Heart left ventricle (tissue), 13 donors: ENCODE data around the gene MYO16.

Source experiments
- POLR2A ChIP-seq, 2 donors: fragments of 450-650 bp; IDR thresholded peaks; one replicate each; pipeline ENCODE4 v1.6.1; 2017; ENCODE audit warnings: antibody characterized with exemption in 2 of 2, mild to moderate bottlenecking in 2 of 2, moderate library complexity in 2 of 2
- TF ChIP-seq, protein P1 (sequence below), 12 donors: fragments of 200-600 bp; sonication (generic) in 4 of 12; IDR thresholded peaks; one replicate each; pipeline versions ENCODE4 v1.5.0 to v1.8.0; 2018 to 2022; ENCODE audit warnings: antibody characterized with exemption in 12 of 12, mild to moderate bottlenecking in 5 of 12
- donor health status: ischemic (EF 13 %, LVEDD 7.1; RV severe dilation, severe dysfunction).
- donor health status: DM: no; HTN: yes; CAD: no.
- donor health status: DM: no; HTN: no; CAD: no.
- donor health status: ischemic (EF 25% LVEDD 6.9; RV normal size, moderate dysfunction).
- donor health status: ischemic (EF 25% LVEDD 5.7; RV mildly dilated, moderate dysfunction).
- donor health status: ischemic (EF 35%, LVEDD 5.7; RV mildly dilated, moderate dysfunction).
- donor health status: nonischemic (EF 11% LVEDD 7.7; RV severe dilation, severe dysfunction).
- donor health status: DM: yes; HTN: yes; CAD: no.
- donor health status: PGD.
- donor health status: ischemic (EF 29% LVEDD 5.4; RV normal size, mild dysfunction).
- donor health status: nonischemic (EF 23%, LVEDD 6.1; RV moderate dilation, normal function).

DNA sequence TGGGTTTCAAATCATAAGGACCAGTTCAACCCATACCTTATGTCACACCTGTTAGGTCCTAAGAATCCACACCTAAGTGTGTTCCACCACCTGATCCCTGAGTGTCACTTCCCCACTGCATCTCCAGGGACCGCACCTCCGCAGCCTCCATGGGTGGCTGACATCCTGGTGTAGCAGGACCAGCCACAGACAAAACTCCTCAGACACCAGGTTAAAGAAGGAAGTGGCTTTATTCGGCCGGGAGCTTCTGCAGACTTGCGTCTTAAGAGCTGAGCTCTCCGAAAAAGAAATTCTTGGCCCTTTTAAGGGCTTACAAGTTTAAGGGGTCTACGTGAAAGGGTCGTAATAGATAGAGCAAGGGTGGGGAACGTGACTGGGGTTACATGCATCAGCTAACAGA lies 509.9 kb downstream of the MYO16 start:
- TF ChIP-seq, protein P1, sequence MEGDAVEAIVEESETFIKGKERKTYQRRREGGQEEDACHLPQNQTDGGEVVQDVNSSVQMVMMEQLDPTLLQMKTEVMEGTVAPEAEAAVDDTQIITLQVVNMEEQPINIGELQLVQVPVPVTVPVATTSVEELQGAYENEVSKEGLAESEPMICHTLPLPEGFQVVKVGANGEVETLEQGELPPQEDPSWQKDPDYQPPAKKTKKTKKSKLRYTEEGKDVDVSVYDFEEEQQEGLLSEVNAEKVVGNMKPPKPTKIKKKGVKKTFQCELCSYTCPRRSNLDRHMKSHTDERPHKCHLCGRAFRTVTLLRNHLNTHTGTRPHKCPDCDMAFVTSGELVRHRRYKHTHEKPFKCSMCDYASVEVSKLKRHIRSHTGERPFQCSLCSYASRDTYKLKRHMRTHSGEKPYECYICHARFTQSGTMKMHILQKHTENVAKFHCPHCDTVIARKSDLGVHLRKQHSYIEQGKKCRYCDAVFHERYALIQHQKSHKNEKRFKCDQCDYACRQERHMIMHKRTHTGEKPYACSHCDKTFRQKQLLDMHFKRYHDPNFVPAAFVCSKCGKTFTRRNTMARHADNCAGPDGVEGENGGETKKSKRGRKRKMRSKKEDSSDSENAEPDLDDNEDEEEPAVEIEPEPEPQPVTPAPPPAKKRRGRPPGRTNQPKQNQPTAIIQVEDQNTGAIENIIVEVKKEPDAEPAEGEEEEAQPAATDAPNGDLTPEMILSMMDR (IDR thresholded peaks at IDR 0.05), result no peak
- no peak for TF ChIP-seq POLR2A (IDR thresholded peaks at IDR 0.05)
